22Rv1 (cell line): Measurements from ENCODE around the gene GTF2A1.

Experiments used
- CTCF ChIP-seq: fragments of 450-650 bp; IDR thresholded peaks from 2 replicates; pipeline ENCODE4 v1.5.1; 2017; ENCODE audit warnings: mild to moderate bottlenecking
- ZFX ChIP-seq: fragments of 450-650 bp; IDR thresholded peaks from 2 replicates; pipeline ENCODE4 v1.6.1; 2017; ENCODE audit warnings: antibody characterized with exemption, borderline replicate concordance

GRCh38 chr14:81221579-81222102, 882 bp upstream of the GTF2A1 start:
- TF ChIP-seq CTCF (no peak), ZFX (no peak)
